HAP-1 (cell line): ENCODE data around the gene ATAD3C.
"Not testable (repeated sequence)": the region's sequence is repeated elsewhere in the genome, so short reads cannot be mapped to it uniquely, and the experiment has no call there.

ENCODE experiments used
- DNase-seq, 2 experiments: peaks; one replicate each; pipeline ENCODE4 v3.0.0-alpha.2; 2016 to 2020; ENCODE audit warnings: low spot score in 2 of 2
- H3K27me3 ChIP-seq: fragments of 250-450 bp; sonication (Bioruptor Pico); 2 replicates; pipeline ENCODE4 v1.5.1; 2020; ENCODE audit warnings: low read depth, mild to moderate bottlenecking, moderate library complexity
- H3K36me3 ChIP-seq: fragments of 250-450 bp; sonication (Bioruptor Pico); replicated peaks from 2 replicates; pipeline ENCODE4 v1.5.1; 2020; ENCODE audit warnings: mild to moderate bottlenecking
- H3K4me1 ChIP-seq: fragments of 250-450 bp; sonication (Bioruptor Pico); 2 replicates; pipeline ENCODE4 v1.5.1; 2020; ENCODE audit warnings: mild to moderate bottlenecking
- H3K4me3 ChIP-seq: fragments of 250-450 bp; sonication (Bioruptor Pico); 2 replicates; pipeline ENCODE4 v1.5.1; 2020; ENCODE audit warnings: mild to moderate bottlenecking, moderate library complexity
- H3K9me3 ChIP-seq: fragments of 250-450 bp; sonication (Bioruptor Pico); 2 replicates; pipeline ENCODE4 v1.5.1; 2020; ENCODE audit warnings: mild to moderate bottlenecking, moderate library complexity
- in situ Hi-C: fragments of 300-500 bp; cut with MboI; formaldehyde crosslinking; loops from 3 replicates; pipeline ENCODE4 v1.14.3; 2020; ENCODE audit warnings: low sequenced_read_pairs, inconsistent platforms, mixed read lengths

ATAD3C gene

GRCh38 chr1:1437904-1438376, 11.5 kb upstream of the ATAD3C start:
- no peak overlapping the region for H3K4me3 ChIP-seq
- H3K36me3 ChIP-seq: peaks cover 7% of the 10 kb centered on the region
- no peak for DNase-seq
- no peaks in the 10 kb centered on the region for H3K27me3 ChIP-seq
- H3K4me1 ChIP-seq: peaks cover 28% of the 10 kb centered on the region
- in situ Hi-C loops: loop anchor here (5.0 kb wide), 1 partner anchor 36 kb away; no protein-coding TSS in a partner anchor
- no peaks in the 10 kb centered on the region for H3K9me3 ChIP-seq

- Histone ChIP-seq H3K4me3 (no peak overlapping the region), H3K27me3 (no peaks in the 10 kb centered on the region), H3K9me3 (no peaks in the 10 kb centered on the region), H3K4me1 (peaks cover 21% of the 10 kb centered on the region), H3K36me3 (peaks cover 7% of the 10 kb centered on the region)
- no peak for DNase-seq
- in situ Hi-C loops: loop anchor here (5.0 kb wide), 1 partner anchor 36 kb away; no protein-coding TSS in a partner anchor
Measured at GRCh38 chr1:1438531-1439381, 10.7 kb upstream of the ATAD3C start.

- Histone ChIP-seq H3K36me3 (peaks cover 7% of the 10 kb centered on the region), H3K4me3 (no peak overlapping the region), H3K4me1 (peaks cover 17% of the 10 kb centered on the region), H3K9me3 (no peaks in the 10 kb centered on the region), H3K27me3 (no peaks in the 10 kb centered on the region)
- DNase-seq: no peak
- in situ Hi-C loops: loop anchor here (5.0 kb wide), 1 partner anchor 37 kb away; no protein-coding TSS in a partner anchor
Measured at GRCh38 chr1:1439546-1440261, 9.8 kb upstream of the ATAD3C start.

GRCh38 chr1:1440262-1441001, 9.1 kb upstream of the ATAD3C start:
- peaks cover 12% of the 10 kb centered on the region for H3K4me1 ChIP-seq
- no peak overlapping the region for H3K4me3 ChIP-seq
- H3K9me3 ChIP-seq: no peaks in the 10 kb centered on the region
- no peak for DNase-seq
- peaks cover 7% of the 10 kb centered on the region for H3K36me3 ChIP-seq
- no peaks in the 10 kb centered on the region for H3K27me3 ChIP-seq
- in situ Hi-C loops: no loop called here

GRCh38 chr1:1441002-1441888, 8.2 kb upstream of the ATAD3C start:
- Histone ChIP-seq H3K4me1 (peaks cover 11% of the 10 kb centered on the region), H3K27me3 (no peaks in the 10 kb centered on the region), H3K4me3 (no peak overlapping the region), H3K36me3 (peaks cover 7% of the 10 kb centered on the region), H3K9me3 (no peaks in the 10 kb centered on the region)
- DNase-seq: peak; percentile 46 to 82
- in situ Hi-C loops: no loop called here

- no peak for DNase-seq
- H3K4me1 ChIP-seq: peaks cover 6% of the 10 kb centered on the region
- no peaks in the 10 kb centered on the region for H3K27me3 ChIP-seq
- peaks cover 7% of the 10 kb centered on the region for H3K36me3 ChIP-seq
- H3K9me3 ChIP-seq: no peaks in the 10 kb centered on the region
- in situ Hi-C loops: no loop called here
- H3K4me3 ChIP-seq: no peak overlapping the region
Measured at GRCh38 chr1:1442069-1442770, 7.3 kb upstream of the ATAD3C start.

GRCh38 chr1:1446631-1447030, 2.9 kb upstream of the ATAD3C start:
- H3K4me1 ChIP-seq, in situ Hi-C loops: not testable (repeated sequence)

GRCh38 chr1:1450616-1451015, 1.1 kb downstream of the ATAD3C start:
- H3K9me3 ChIP-seq, H3K36me3 ChIP-seq, H3K27me3 ChIP-seq, H3K4me3 ChIP-seq, DNase-seq, H3K4me1 ChIP-seq, in situ Hi-C loops: not testable (repeated sequence)

More at GRCh38 chr1:1446631-1447030, 2.9 kb upstream of the ATAD3C start:
- not testable (repeated sequence) for H3K27me3 ChIP-seq, H3K4me3 ChIP-seq, H3K36me3 ChIP-seq, H3K9me3 ChIP-seq, DNase-seq

GRCh38 chr1:1451696-1452364, 2.3 kb downstream of the ATAD3C start:
- H3K36me3 ChIP-seq: no peaks in the 10 kb centered on the region
- no peaks in the 10 kb centered on the region for H3K9me3 ChIP-seq
- no peaks in the 10 kb centered on the region; the same call in none of the 2 replicates for H3K27me3 ChIP-seq
- H3K4me3 ChIP-seq: no peak overlapping the region
- in situ Hi-C loops: no loop called here
- H3K4me1 ChIP-seq: no peaks in the 10 kb centered on the region
- no peak for DNase-seq

GRCh38 chr1:1452365-1452739, 2.9 kb downstream of the ATAD3C start:
- H3K9me3 ChIP-seq, in situ Hi-C loops, H3K4me3 ChIP-seq, H3K36me3 ChIP-seq, DNase-seq, H3K27me3 ChIP-seq, H3K4me1 ChIP-seq: not testable (repeated sequence)

- no peak overlapping the region for H3K4me3 ChIP-seq
- no peaks in the 10 kb centered on the region for H3K4me1 ChIP-seq
- no peaks in the 10 kb centered on the region for H3K9me3 ChIP-seq
- H3K36me3 ChIP-seq: no peaks in the 10 kb centered on the region
- in situ Hi-C loops: no loop called here
- H3K27me3 ChIP-seq: no peaks in the 10 kb centered on the region; the same call in none of the 2 replicates
- no peak for DNase-seq
Measured at GRCh38 chr1:1452882-1453281, 3.4 kb downstream of the ATAD3C start.
